IMR-90 (cell line): ENCODE data around the gene PLTP.

ENCODE experiments used
- CEBPB ChIP-seq: IDR thresholded peaks from 2 replicates; pipeline ENCODE4 v1.6.1; 2012; ENCODE audit warnings: low read depth, low read length, improper control_type of control experiment
- CHD1 ChIP-seq: IDR thresholded peaks from 2 replicates; pipeline ENCODE4 v1.6.1; 2012; ENCODE audit warnings: low read depth, low read length, improper control_type of control experiment
- CTCF ChIP-seq: conservative IDR thresholded peaks from 2 replicates; pipeline ENCODE4 v1.5.1; 2012; ENCODE audit warnings: mild to moderate bottlenecking, low read depth, low read length, improper control_type of control experiment
- MAZ ChIP-seq: IDR thresholded peaks from 2 replicates; pipeline ENCODE4 v1.6.1; 2012; ENCODE audit warnings: low read depth, mild to moderate bottlenecking, low read length, improper control_type of control experiment, moderate library complexity, borderline replicate concordance
- POLR2A ChIP-seq: IDR thresholded peaks from 2 replicates; pipeline ENCODE4 v1.6.1; 2012; ENCODE audit warnings: mild to moderate bottlenecking, low read depth, low read length
- RAD21 ChIP-seq: IDR thresholded peaks from 2 replicates; pipeline ENCODE4 v1.6.1; 2012; ENCODE audit warnings: low read length, improper control_type of control experiment
- RCOR1 ChIP-seq: IDR thresholded peaks from 2 replicates; pipeline ENCODE4 v1.6.1; 2012; ENCODE audit warnings: mild to moderate bottlenecking, low read length, improper control_type of control experiment; ENCODE audit not compliant: insufficient replicate concordance
- RFX5 ChIP-seq: IDR thresholded peaks from 2 replicates; pipeline ENCODE4 v1.8.0; 2012; ENCODE audit warnings: low read depth, mild to moderate bottlenecking, low read length, moderate library complexity

GRCh38 chr20:45945678-45946148 is 33.8 kb upstream of the PLTP start:
- TF ChIP-seq CTCF (no peak), POLR2A (no peak), CEBPB (no peak), MAZ (no peak), RAD21 (no peak), RFX5 (no peak), RCOR1 (no peak), CHD1 (no peak)
